Spleen (tissue), 11 donors: ENCODE results near the gene CXCR4. TPM values are rescaled to one million over a fixed set of nuclear protein-coding genes. Genes with fewer than 3 reads are reported as not detected.
A peak's percentile ranks its signal among the peaks of the same experiment; 100 is the strongest.
"Not testable (repeated sequence)": the region's sequence is repeated elsewhere in the genome, so short reads cannot be mapped to it uniquely, and the experiment has no call there.

ENCODE experiments used
- DNase-seq: peaks from one replicate; pipeline ENCODE4 v3.0.0-alpha.2; 2020
- H3K27ac ChIP-seq, 8 donors: fragments of 200-600 bp; sonication (generic) in 7 of 8; 1 replicate in 4 of 8; 2 replicates in 4 of 8; pipeline versions ENCODE4 v1.5.0 to v1.8.0; 2016 to 2021; ENCODE audit warnings: inconsistent platforms in 4 of 8, mild to moderate bottlenecking in 4 of 8, moderate library complexity in 1 of 8
- H3K27me3 ChIP-seq, 7 donors: fragments of 200-600 bp; sonication (generic) in 6 of 7; replicated peaks in 1 of 7; 1 replicate in 4 of 7; 2 replicates in 3 of 7; pipeline versions ENCODE4 v1.5.0 to v1.8.0; 2016 to 2021; ENCODE audit warnings: inconsistent platforms in 3 of 7, mild to moderate bottlenecking in 1 of 7
- H3K36me3 ChIP-seq, 6 donors: fragments of 200-600 bp; sonication (generic) in 5 of 6; 1 replicate in 4 of 6; 2 replicates in 2 of 6; pipeline versions ENCODE4 v1.5.0 to v1.8.0; 2016 to 2021; ENCODE audit warnings: inconsistent platforms in 2 of 6
- H3K4me1 ChIP-seq, 6 donors: fragments of 200-600 bp; sonication (generic) in 5 of 6; 1 replicate in 3 of 6; 2 replicates in 3 of 6; pipeline versions ENCODE4 v1.5.0 to v1.8.0; 2016 to 2021; ENCODE audit warnings: inconsistent platforms in 3 of 6
- H3K4me3 ChIP-seq, 8 donors: fragments of 200-600 bp; sonication (generic) in 7 of 8; 1 replicate in 4 of 8; 2 replicates in 4 of 8; pipeline versions ENCODE4 v1.5.0 to v1.8.0; 2016 to 2021; ENCODE audit warnings: inconsistent platforms in 4 of 8, mild to moderate bottlenecking in 4 of 8, moderate library complexity in 2 of 8
- H3K9me3 ChIP-seq, 8 donors: fragments of 200-600 bp; sonication (generic) in 7 of 8; 1 replicate in 4 of 8; 2 replicates in 4 of 8; pipeline versions ENCODE4 v1.5.0 to v1.8.0; 2016 to 2021; ENCODE audit warnings: inconsistent platforms in 4 of 8
- CTCF ChIP-seq, 11 experiments: fragments of 200-600 bp in 7 of 11; fragments of 450-650 bp in 4 of 11; sonication (generic) in 4 of 11; IDR thresholded peaks in 8 of 11; conservative IDR thresholded peaks in 3 of 11; 1 replicate in 7 of 11; 2 replicates in 4 of 11; pipeline versions ENCODE4 v1.4.0 to v1.8.0; 2016 to 2021; ENCODE audit warnings: antibody characterized with exemption in 11 of 11, inconsistent platforms in 4 of 11, mild to moderate bottlenecking in 1 of 11
- POLR2A ChIP-seq, 3 donors: fragments of 450-650 bp; IDR thresholded peaks; one replicate each; pipeline ENCODE4 v1.5.1; 2017; ENCODE audit warnings: antibody characterized with exemption in 3 of 3, mild to moderate bottlenecking in 1 of 3
- POLR2AphosphoS5 ChIP-seq, 3 donors: sonication (generic); formaldehyde crosslinking; IDR thresholded peaks; one replicate each; pipeline ENCODE4 v1.5.1; 2017; ENCODE audit warnings: antibody characterized with exemption in 3 of 3
- WGBS, 5 donors: extraction: QIAGEN DNeasy Blood & Tissue Kit in 3 of 5; methylation state at CpG; one replicate each; pipeline versions ENCODE4 v1.1.5 to v1.1.7; 2013 to 2018; 5-methylcytosine and 5-hydroxymethylcytosine counted together
- intact Hi-C: fragments of 100-400 bp; cut with DNase I; formaldehyde crosslinking; loops from one replicate; pipeline ENCODE4 v1.15.0; 2023; ENCODE audit warnings: low total_unique reads
- polyA plus RNA-seq, 3 donors: library from polyadenylated mRNA; stranded (reverse); fragments of 200-250 nt; gene quantifications; one replicate each; pipeline ENCODE4 v1.2.1, GENCODE V29; 2013
- total RNA-seq, 7 donors: library from RNA; depleted of rRNA in 3 of 7; stranded (reverse); fragments of >200 nt in 3 of 7; fragmentation: NEBNext Ultra II Directional in 4 of 7; extraction: Animal tissue kit (Norgen Biotek cat#: 25700) in 4 of 7; gene quantifications; one replicate each; pipeline versions ENCODE4 v1.1.0 to v1.2.1, GENCODE V29; 2016 to 2021
- donor health status: healthy with polysubstance abuse.
- donor health status: DM: no; HTN: no; CAD: no; lungs with moderate emphysema.
- donor health status: DM: no; HTN: no; CAD: no.
- donor health status: Bipolar disorder and iron deficiency.
- donor health status: healthy.
- donor health status: DM: no; HTN: no; CAD: no.
- donor health status: DM: yes; HTN: yes; CAD: no.

The CXCR4 gene
- total and polyA plus RNA-seq, 10 donors = 204 to 626 (median 310) TPM

DNA sequence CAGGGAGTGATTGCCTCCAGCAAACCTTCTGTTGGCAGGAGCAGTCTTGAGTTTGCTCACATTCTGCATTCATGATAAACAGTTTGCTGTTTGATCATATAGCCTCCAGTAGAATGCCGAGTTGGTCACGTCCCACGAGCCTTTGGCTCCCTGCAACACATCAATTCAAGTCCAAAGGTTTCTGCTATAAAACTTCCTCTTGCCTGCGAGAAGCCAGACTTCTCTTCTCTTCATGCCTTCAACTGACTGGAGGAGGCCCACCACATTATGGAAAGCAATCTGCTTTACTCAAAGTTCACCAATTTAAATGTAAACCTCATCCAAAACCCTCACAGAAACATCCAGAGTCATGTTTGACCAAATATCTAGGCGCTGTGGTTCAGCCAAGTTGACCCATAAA lies 40.8 kb downstream of the CXCR4 start:
- Histone ChIP-seq H3K27ac (no peak overlapping the region), H3K36me3 (no peaks in the 10 kb centered on the region), H3K9me3 (peaks cover 0 to 27% (median 3%) of the 10 kb centered on the region in 8 donors), H3K4me3 (no peak overlapping the region), H3K27me3 (no peaks in the 10 kb centered on the region), H3K4me1 (peaks cover 0 to 3% (median 0%) of the 10 kb centered on the region in 6 donors)
- DNase-seq = no peak
- 92 to 96% (median 93%) methylated on average over 5 of the region's 5 CpGs for WGBS, 5 donors
- TF ChIP-seq CTCF (IDR thresholded peaks at IDR 0.05 in 8 of 11, conservative IDR thresholded peaks at IDR 0.05 in 3 of 11) (no peak), POLR2A (IDR thresholded peaks at IDR 0.05) (no peak), POLR2AphosphoS5 (IDR thresholded peaks at IDR 0.05) (no peak)
- intact Hi-C loops = no loop called here

- TF ChIP-seq POLR2AphosphoS5 (IDR thresholded peaks at IDR 0.05) (no peak), POLR2A (IDR thresholded peaks at IDR 0.05) (no peak), CTCF (IDR thresholded peaks at IDR 0.05 in 8 of 11, conservative IDR thresholded peaks at IDR 0.05 in 3 of 11) (no peak)
- 85 to 91% (median 89%) methylated on average over 12 of the region's 12 CpGs for WGBS, 5 donors
- Histone ChIP-seq H3K27ac (no peak overlapping the region), H3K36me3 (no peaks in the 10 kb centered on the region), H3K27me3 (no peaks in the 10 kb centered on the region), H3K4me3 (no peak overlapping the region), H3K9me3 (peaks cover 0 to 36% (median 6%) of the 10 kb centered on the region in 8 donors), H3K4me1 (peaks cover 0 to 5% (median 0%) of the 10 kb centered on the region in 6 donors)
- no peak for DNase-seq
- intact Hi-C loops = no loop called here
These were observed 42.5 kb downstream of the CXCR4 start for GRCh38 chr2:136075476-136075875.

DNA sequence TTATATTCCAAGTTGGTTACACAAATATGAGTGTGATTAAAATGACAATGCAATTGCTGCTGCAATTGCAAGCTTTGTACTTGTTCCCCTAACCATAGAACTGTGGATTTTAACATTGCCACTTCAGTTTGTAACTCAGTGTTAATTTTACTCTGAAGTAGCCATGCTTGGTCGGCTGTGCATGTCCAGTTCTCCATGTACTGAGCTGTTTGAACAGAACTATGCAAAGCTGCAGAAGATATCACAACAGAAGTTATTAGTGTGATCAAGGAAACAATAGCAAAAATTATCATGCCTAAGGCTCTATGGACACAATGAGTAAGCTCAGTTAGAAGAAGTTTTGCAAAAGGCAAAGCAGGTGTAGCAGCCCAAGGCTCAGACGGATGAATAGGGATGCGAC lies 45.3 kb downstream of the CXCR4 start:
- no peak for DNase-seq
- H3K4me1 ChIP-seq = peaks cover 0 to 15% (median 3%) of the 10 kb centered on the region in 6 donors
- H3K4me3 ChIP-seq = no peak overlapping the region
- intact Hi-C loops = no loop called here
- WGBS, 5 donors = 76 to 84% (median 80%) methylated on average over 3 of the region's 3 CpGs
- TF ChIP-seq POLR2AphosphoS5 (IDR thresholded peaks at IDR 0.05) (peak in 1 of 3 donors; percentile 20), POLR2A (IDR thresholded peaks at IDR 0.05) (no peak)
- no peaks in the 10 kb centered on the region for H3K27me3 ChIP-seq
- peaks cover 0 to 33% (median 5%) of the 10 kb centered on the region in 8 donors for H3K9me3 ChIP-seq
- no peak overlapping the region for H3K27ac ChIP-seq
- no peaks in the 10 kb centered on the region for H3K36me3 ChIP-seq

DNA sequence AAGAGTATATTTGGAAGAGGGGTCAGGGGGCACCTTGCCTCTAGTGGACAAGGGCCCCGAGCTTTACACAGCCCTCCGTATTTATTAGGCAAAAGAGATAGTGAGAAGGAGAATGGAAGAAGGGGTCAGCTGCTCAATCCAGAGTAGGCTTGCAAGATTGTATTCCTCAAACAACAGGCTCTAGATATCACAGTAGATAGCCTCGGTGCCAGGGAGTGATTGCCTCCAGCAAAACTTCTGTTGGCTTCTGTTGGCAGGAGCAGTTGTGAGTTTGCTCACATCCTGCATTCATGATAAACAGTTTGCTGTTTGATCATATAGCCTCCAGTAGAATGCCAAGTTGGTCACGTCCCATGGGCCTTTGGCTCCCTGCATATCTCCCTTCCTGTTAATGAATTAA lies 46.1 kb downstream of the CXCR4 start:
- H3K27me3 ChIP-seq, DNase-seq, intact Hi-C loops, H3K27ac ChIP-seq, H3K4me3 ChIP-seq, H3K36me3 ChIP-seq: not testable (repeated sequence)
- Histone ChIP-seq H3K4me1 (peaks cover 0 to 15% (median 3%) of the 10 kb centered on the region in 6 donors), H3K9me3 (peaks cover 0 to 26% (median 4%) of the 10 kb centered on the region in 8 donors)
- WGBS, 5 donors = 87 to 100% (median 95%) methylated on average over 4 of the region's 4 CpGs

DNA sequence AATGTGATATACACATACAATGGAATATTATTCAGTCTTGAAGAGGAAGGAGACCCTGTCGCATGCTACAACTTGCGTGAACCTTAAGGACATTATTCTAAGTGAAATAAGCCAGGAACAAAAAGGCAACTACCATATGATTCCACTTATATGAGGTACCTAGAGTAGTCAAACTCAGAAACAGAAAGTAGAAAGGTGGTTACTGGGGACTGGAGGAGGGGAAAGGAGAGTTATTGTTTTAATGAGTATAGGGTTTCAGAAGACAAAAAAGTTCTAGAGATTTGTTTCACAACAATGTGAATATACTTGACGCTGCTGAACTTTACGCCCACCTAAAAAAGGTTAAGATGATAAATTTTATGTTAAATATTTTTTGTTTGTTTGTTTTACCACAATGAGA lies 47.0 kb downstream of the CXCR4 start:
- Histone ChIP-seq H3K36me3 (no peaks in the 10 kb centered on the region), H3K4me1 (peaks cover 0 to 15% (median 3%) of the 10 kb centered on the region in 6 donors), H3K27ac (no peak overlapping the region), H3K9me3 (peaks cover 0 to 19% (median 3%) of the 10 kb centered on the region in 8 donors), H3K27me3 (no peaks in the 10 kb centered on the region), H3K4me3 (no peak overlapping the region)
- no peak for DNase-seq
- WGBS, 5 donors = 92 to 98% (median 95%) methylated on average over 4 of the region's 4 CpGs
- intact Hi-C loops = no loop called here
- no peak for TF ChIP-seq POLR2A (IDR thresholded peaks at IDR 0.05)
- no peak for TF ChIP-seq CTCF (IDR thresholded peaks at IDR 0.05 in 8 of 11, conservative IDR thresholded peaks at IDR 0.05 in 3 of 11)
